HG03135 (cell line): ENCODE data around the gene ZSWIM4.

Experiments used
- ATAC-seq: cut with Tn5 transposase; IDR thresholded peaks from one replicate; pipeline ENCODE4 v1.9.1; 2021; ENCODE audit warnings: mild to moderate bottlenecking, moderate library complexity; ENCODE audit not compliant: unreplicated experiment

ZSWIM4 gene

DNA sequence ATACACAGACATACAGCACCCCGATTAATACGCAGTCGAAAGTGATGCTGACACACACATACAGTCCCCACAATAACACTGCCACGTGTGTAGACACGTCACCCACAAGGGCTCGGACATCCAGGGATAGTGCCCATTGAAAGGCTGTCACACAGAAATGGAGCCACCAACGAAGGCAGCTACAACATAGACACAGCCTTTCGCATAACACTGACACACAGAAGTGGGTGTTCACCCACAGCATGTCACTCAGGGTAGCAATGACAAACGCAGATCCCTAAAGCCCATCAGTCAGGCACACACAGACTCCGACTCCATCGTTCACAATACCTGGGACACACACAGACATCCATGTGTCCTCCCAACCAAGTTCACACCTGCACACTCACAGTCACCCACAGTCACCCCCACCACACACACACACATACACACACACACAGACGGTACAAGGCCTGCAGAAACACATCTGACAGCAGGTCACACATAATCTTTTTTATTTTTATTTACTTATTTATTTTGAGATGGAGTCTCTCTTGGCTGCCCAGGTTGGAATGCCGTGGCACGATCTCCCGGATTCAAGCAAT, 71.3 kb downstream of the ZSWIM4 start:
- no peak for ATAC-seq

DNA sequence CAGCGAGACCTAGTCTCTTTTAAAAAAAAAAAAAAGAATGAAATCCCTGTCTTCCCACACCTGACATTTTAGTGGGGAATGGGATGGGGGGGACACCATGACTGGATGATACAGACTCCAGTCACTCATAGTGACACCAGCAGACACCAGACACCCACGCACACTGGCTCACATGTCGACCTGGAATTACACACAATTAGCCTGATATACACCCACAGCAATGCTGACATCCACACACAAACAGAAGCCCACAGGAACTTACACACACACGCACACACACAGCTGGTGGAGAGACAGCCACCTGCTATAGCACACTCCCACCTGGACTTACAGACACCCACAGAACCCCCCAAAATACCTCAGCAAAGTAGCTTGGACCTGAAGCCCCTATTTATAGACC, 73.4 kb downstream of the ZSWIM4 start:
- ATAC-seq: no peak

DNA sequence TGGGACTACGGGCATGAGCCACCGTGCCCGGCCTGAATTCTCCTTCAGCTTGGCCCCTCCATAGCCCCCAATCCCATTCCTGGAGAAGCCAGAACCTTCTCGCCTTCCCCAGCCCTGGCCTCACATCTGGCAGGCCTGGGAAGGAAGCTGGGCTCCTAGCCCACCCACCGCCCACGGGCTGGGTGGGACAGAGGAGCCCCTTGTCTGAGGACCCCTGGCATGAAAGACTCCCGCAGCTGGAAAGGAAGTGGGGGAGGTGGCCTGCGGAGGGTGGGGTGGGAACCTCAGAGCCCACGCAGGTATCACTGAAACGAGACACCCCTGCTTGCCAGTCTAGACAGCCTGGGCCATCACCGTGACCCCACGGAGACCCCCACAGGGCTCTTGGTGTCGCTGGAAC, 74.0 kb downstream of the ZSWIM4 start:
- ATAC-seq: no peak

DNA sequence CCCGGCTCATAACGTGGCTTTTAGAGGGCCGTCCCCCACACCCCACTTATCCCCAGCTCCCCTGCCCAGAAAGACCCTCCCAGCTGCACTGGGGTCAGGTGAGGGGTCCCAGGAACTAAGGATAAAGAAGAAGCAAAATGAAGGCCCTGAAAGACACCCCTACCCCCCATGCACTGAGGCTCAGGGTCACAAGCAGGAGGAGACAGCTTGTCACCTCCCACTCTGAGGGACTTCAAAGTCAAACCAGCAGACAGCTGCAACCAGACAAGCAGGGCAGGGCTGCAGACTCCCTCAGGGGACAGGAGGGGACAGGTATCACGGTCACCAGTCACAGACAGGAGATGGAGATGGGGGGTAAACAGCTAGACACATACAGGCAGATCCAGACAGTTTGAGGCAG, 75.6 kb downstream of the ZSWIM4 start:
- ATAC-seq: no peak

DNA sequence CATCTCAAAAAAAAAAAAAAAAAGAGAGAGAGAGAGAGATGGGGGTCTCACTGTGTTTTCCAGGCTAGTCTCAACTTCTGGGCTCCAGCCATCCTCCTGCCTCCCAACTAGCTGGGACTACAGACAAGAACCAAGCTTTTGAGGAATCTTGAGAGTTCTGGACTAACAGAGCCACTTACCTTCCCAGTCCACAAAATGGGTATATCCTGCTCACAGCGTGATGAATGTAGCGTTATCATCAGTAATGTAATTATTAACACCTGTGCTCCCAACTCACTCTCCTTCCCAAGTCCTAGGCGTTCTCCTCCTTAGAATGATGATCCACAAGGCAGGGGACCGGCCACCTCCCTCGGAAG, 77.1 kb downstream of the ZSWIM4 start:
- no peak for ATAC-seq

DNA sequence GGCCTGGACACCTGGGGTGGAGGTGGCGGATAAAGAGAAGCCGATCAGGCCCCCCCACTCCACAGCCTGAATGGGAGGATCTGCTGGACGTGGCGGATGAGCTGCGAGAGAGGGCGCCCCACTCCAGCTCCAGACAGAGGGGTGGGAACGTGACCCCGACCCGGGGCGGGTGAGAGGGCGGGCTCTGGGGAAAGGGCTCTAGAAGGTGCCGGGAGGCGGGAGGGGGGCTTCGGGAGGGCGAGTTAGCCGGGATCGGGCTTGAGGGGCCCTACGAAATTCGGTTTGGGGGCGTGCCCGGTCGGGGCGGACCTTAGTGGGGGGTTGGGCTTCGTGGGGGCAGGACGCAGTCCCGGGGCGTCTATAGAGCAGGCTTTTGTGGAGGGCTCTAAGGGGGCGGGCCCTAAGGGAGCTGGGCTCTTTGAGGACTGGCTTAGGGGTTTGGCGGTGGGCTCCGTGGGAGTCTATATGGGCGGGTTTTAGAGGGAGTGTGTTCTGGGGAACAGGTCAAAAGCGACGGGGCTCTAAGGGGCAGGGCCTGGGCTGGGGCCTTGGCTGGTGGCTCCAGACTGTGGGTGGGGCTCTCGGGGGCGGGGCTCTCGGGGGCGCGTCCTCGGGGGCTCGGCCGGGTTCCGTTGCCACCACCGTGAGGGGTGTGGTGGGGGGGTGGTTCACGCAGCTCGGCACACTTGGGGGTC, 77.6 kb downstream of the ZSWIM4 start:
- no peak for ATAC-seq

DNA sequence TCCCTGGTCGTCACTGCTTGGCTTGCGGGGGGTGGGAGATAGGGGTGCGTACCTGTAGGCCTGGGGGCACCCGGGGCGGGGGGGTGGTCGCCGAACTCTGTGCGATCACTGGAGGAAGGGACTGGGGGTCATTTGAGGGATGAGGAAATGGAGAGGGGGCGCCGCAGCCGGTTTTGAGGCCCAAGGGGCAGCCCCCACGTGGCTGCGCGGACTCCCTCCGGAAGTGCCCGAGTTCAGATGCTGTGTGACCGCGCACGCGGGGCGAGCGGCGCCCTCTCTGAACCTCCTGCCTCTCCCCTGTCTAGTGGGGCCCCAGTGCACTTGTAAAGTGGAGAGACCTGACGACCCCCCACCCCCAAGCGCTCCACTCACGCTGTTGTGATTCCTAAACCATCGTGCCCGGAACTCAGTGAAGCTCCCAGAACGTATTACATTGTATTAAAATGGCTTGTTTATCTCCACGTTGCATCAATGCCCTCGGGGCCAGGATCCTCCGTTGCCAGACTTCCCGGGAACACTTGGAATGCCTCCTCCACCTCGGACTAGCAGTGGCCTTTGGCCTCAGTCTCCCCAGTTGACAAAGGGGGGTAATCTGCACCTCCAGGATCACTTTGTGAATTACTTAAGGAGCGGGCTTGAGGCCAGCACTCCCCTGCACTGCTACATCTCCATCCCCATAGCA, 78.7 kb downstream of the ZSWIM4 start:
- ATAC-seq: no peak

DNA sequence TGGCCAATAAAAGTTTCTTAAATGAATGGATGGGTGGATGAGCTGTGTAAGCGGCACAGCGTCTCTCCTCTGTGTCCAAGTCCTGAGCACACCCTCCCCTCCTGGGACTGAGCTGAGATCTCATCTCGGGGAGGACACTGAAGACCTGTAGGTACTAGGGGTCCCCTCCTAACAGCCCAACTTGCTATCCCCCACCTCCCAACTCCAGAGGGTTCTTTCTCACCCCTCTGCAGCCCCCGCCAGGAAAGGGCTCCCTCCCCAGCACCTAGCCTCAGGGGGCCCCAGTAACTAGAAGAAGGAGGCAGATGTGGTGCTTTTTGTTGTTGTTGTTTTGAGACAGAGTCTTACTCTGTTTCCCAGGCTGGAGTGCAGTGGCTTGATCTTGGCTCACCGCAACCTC, 80.6 kb downstream of the ZSWIM4 start:
- ATAC-seq: no peak

DNA sequence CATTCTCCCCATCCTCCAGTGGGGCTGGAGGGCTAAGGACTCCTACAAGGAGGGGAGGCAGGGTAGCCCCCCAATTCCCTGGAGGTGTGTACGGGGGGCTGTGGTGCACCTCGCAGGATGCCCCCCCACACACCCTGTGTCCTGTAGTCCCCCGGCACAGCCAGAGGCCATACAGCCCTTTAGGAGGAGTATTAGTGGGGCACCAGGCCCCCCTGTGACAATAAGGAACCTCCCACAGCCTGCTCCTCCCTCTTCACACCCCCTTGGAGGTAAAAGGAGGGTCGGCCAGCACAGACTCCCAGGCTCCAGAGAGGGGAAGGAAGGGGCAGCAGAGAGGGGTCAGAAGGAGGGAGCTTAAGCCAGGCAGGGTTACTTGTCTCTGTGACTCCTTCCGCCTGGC, 81.6 kb downstream of the ZSWIM4 start, which contains the start of gene NANOS3:
NANOS3 (plus strand) TSS at position 301 of the 400 bp plus-strand sequence. CDS start 115 bp downstream, outside the sequence.
- no peak for ATAC-seq

DNA sequence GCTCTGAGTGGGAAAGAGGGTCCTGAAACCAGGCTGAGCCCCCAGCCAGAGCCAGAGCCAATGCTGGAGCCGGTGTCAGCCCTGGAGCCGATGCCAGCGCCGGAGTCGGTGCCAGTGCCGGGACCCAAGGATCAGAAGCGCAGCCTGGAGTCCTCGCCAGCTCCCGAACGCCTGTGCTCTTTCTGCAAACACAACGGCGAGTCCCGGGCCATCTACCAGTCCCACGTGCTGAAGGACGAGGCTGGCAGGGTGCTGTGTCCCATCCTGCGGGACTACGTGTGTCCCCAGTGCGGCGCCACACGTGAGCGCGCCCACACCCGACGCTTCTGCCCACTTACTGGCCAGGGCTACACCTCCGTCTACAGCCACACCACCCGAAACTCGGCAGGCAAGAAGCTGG, 82.1 kb downstream of the ZSWIM4 start:
- ATAC-seq: no peak

DNA sequence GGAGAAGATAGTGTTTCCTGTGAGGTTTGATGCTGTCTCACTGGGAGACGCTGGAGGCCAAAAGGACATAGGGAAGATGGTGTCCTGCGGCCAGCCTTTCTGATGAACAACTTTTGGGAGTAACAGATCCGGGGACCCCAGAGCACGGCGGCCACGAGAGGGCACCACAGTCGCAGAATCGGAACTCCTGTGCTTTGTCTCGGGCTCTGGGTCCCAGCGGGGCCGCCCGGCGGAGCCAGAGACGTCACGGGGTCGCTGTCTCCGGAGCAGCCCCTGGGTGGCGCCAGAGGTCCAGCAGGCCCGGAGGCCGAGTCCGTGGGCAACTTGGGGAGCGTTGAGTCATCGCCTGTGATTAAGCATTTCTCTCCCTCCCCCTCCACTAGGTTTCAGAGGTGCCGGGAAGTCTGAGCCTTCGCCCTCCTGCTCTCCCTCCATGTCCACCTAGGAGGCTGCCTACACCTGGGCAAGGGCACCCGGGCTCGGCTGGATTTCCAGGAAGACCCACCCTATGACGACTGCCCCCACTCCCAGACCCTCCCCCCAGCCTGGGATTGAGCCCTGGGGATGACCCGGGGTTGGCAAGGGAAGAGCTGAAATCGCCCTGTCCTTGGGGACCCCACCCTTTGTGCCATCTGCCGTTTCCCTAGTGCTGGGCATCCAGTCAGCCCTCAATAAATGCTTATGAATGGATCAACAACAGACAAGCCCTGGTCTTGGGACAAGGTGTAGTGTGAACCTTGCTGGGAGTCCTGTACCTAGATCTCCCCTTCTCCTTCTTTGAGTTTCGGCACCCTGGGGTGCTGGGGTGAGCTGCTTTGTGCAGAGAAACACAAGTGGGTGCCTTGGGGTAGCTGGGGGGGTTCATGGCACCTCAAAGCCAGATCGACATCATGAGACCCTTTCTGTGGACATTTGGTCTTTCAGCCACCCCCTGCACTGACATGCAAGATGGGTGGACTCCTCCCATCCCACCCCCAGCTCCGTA, 85.1 kb downstream of the ZSWIM4 start:
- ATAC-seq: peak; percentile 66

DNA sequence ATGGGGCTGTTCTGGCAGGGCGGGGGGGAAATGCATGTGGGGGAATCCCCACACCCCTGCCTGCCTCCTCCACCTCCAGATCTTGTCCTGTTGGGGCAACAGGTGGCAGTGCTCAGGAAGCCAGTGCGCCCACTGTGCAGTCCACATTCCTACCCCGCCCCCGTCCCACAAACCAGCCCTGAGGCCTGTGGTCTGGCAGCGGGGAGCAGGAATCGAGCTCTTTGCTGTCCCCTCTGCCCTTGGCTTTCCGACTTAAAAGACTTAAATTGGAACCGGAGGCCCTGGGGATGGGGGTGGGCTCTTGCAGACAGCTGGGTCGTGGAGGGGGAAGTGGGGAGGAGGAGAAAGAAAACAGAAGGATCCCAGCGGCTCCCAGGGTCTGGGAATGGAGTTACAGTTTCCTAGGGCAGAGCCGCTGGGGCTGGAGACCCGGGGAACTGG, 86.0 kb downstream of the ZSWIM4 start:
- ATAC-seq: no peak
